IMR-90 (cell line): ENCODE data around the gene INTS15.

Experiments
- CEBPB ChIP-seq: IDR thresholded peaks from 2 replicates; pipeline ENCODE4 v1.6.1; 2012; ENCODE audit warnings: low read depth, low read length, improper control_type of control experiment
- CHD1 ChIP-seq: IDR thresholded peaks from 2 replicates; pipeline ENCODE4 v1.6.1; 2012; ENCODE audit warnings: low read depth, low read length, improper control_type of control experiment
- CTCF ChIP-seq: conservative IDR thresholded peaks from 2 replicates; pipeline ENCODE4 v1.5.1; 2012; ENCODE audit warnings: mild to moderate bottlenecking, low read depth, low read length, improper control_type of control experiment
- ELK1 ChIP-seq: fragments of 150-350 bp; IDR thresholded peaks from 2 replicates; pipeline ENCODE4 v1.6.1; 2016; ENCODE audit warnings: low read depth, mild to moderate bottlenecking, low read length, moderate library complexity, borderline replicate concordance
- MAFK ChIP-seq: IDR thresholded peaks from 2 replicates; pipeline ENCODE4 v1.6.1; 2012; ENCODE audit warnings: low read depth, low read length, improper control_type of control experiment
- POLR2A ChIP-seq: IDR thresholded peaks from 2 replicates; pipeline ENCODE4 v1.6.1; 2012; ENCODE audit warnings: mild to moderate bottlenecking, low read depth, low read length
- RCOR1 ChIP-seq: IDR thresholded peaks from 2 replicates; pipeline ENCODE4 v1.6.1; 2012; ENCODE audit warnings: mild to moderate bottlenecking, low read length, improper control_type of control experiment; ENCODE audit not compliant: insufficient replicate concordance
- RFX5 ChIP-seq: IDR thresholded peaks from 2 replicates; pipeline ENCODE4 v1.8.0; 2012; ENCODE audit warnings: low read depth, mild to moderate bottlenecking, low read length, moderate library complexity
- SMC3 ChIP-seq: fragments of 150-350 bp; IDR thresholded peaks from 2 replicates; pipeline ENCODE4 v1.6.1; 2016; ENCODE audit warnings: low read depth, mild to moderate bottlenecking, antibody characterized with exemption, low read length, moderate library complexity

GRCh38 chr7:6554848-6555247 lies 35.0 kb upstream of the INTS15 start:
- no peak for TF ChIP-seq POLR2A
- TF ChIP-seq CTCF = no peak
- TF ChIP-seq RCOR1 = no peak
- TF ChIP-seq CEBPB = no peak
- no peak for TF ChIP-seq CHD1
- no peak for TF ChIP-seq MAFK
- no peak for TF ChIP-seq RFX5
- TF ChIP-seq ELK1 = no peak
- TF ChIP-seq SMC3 = no peak
